ENCODE measurements around the gene KRTAP19-8. TPM values are rescaled to one million over a fixed set of nuclear protein-coding genes. Genes with fewer than 3 reads are reported as not detected.

KRTAP19-8 gene
- polyA plus RNA-seq, 4 donors: not detected

- no peaks in the 10 kb centered on the region for H3K4me1 ChIP-seq (ENCODE audit: control insufficient read depth in 3 of 3, insufficient read depth in 2 of 3, low read depth in 1 of 3, low read length in 2 of 3)
- peaks cover 0 to 1% of the 10 kb centered on the region in 2 donors for H3K9me3 ChIP-seq (ENCODE audit: control insufficient read depth in 2 of 2, insufficient read depth in 1 of 2, low read depth in 1 of 2, low read length in 1 of 2)
- DNase-seq: no peak
- no peaks in the 10 kb centered on the region for H3K27me3 ChIP-seq (ENCODE audit: control insufficient read depth in 3 of 3, insufficient read depth in 3 of 3, low read length in 3 of 3)
- no peaks in the 10 kb centered on the region for H3K36me3 ChIP-seq (ENCODE audit: control insufficient read depth in 3 of 3, insufficient read depth in 2 of 3, low read depth in 1 of 3, low read length in 3 of 3)
- H3K4me3 ChIP-seq (ENCODE audit: low read depth in 1 of 3, low read length in 3 of 3): no peak overlapping the region
- WGBS, 3 donors: 60 to 76% (median 68%) methylated on average over 3 of the region's 3 CpGs
- H3K27ac ChIP-seq (ENCODE audit: low read depth in 1 of 3, low read length in 2 of 3): no peak overlapping the region
- FAIRE-seq: no peak
These were observed 14.6 kb downstream of the KRTAP19-8 start for GRCh38 chr21:31023680-31024079.

DNA sequence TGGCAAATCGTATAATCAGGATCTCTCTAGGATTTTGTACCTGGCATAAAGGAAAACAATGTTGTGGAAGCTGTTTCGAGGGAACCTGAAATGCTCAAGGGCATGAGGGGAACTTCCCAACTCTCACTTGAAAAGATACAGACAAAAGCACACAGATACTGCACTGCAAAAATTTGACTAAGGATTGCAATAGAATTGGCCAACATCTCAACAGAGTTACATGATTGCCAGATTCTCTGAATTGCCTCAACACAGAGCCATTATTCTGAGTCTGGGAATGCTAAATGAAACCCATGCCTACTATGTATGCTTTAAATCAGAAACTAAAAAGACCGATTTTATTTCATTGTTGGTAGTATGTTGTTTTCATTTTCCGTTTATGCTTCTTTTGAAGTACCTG is 16.0 kb downstream of the KRTAP19-8 start:
- no peak for DNase-seq
- no peak for FAIRE-seq
- WGBS, 3 donors: 65 to 73% (median 71%) methylated on average over 4 of the region's 4 CpGs

GRCh38 chr21:31018232-31018631 is 20.0 kb downstream of the KRTAP19-8 start:
- WGBS, 3 donors: 70 to 87% (median 76%) methylated on average over 2 of the region's 2 CpGs
- Histone ChIP-seq H3K27me3 (ENCODE audit: control insufficient read depth in 3 of 3, insufficient read depth in 3 of 3, low read length in 3 of 3) (no peaks in the 10 kb centered on the region), H3K27ac (ENCODE audit: low read depth in 1 of 3, low read length in 2 of 3) (no peak overlapping the region), H3K9me3 (ENCODE audit: control insufficient read depth in 2 of 2, insufficient read depth in 1 of 2, low read depth in 1 of 2, low read length in 1 of 2) (peaks cover 0 to 1% of the 10 kb centered on the region in 2 donors), H3K4me1 (ENCODE audit: control insufficient read depth in 3 of 3, insufficient read depth in 2 of 3, low read depth in 1 of 3, low read length in 2 of 3) (no peaks in the 10 kb centered on the region), H3K4me3 (ENCODE audit: low read depth in 1 of 3, low read length in 3 of 3) (no peak overlapping the region), H3K36me3 (ENCODE audit: control insufficient read depth in 3 of 3, insufficient read depth in 2 of 3, low read depth in 1 of 3, low read length in 3 of 3) (no peaks in the 10 kb centered on the region)
- DNase-seq: no peak
- FAIRE-seq: no peak

More for the DNA sequence above, 16.0 kb downstream of the KRTAP19-8 start:
- no peak overlapping the region for H3K4me3 ChIP-seq (ENCODE audit: low read depth in 1 of 3, low read length in 3 of 3)
- no peak overlapping the region for H3K27ac ChIP-seq (ENCODE audit: low read depth in 1 of 3, low read length in 2 of 3)
- H3K27me3 ChIP-seq (ENCODE audit: control insufficient read depth in 3 of 3, insufficient read depth in 3 of 3, low read length in 3 of 3): no peaks in the 10 kb centered on the region
- H3K36me3 ChIP-seq (ENCODE audit: control insufficient read depth in 3 of 3, insufficient read depth in 2 of 3, low read depth in 1 of 3, low read length in 3 of 3): no peaks in the 10 kb centered on the region
- peaks cover 0 to 1% of the 10 kb centered on the region in 2 donors for H3K9me3 ChIP-seq (ENCODE audit: control insufficient read depth in 2 of 2, insufficient read depth in 1 of 2, low read depth in 1 of 2, low read length in 1 of 2)
- no peaks in the 10 kb centered on the region for H3K4me1 ChIP-seq (ENCODE audit: control insufficient read depth in 3 of 3, insufficient read depth in 2 of 3, low read depth in 1 of 3, low read length in 2 of 3)

- no peak for FAIRE-seq
- no peak for DNase-seq
- Histone ChIP-seq H3K27me3 (ENCODE audit: control insufficient read depth in 3 of 3, insufficient read depth in 3 of 3, low read length in 3 of 3) (no peaks in the 10 kb centered on the region), H3K4me1 (ENCODE audit: control insufficient read depth in 3 of 3, insufficient read depth in 2 of 3, low read depth in 1 of 3, low read length in 2 of 3) (no peaks in the 10 kb centered on the region), H3K4me3 (ENCODE audit: low read depth in 1 of 3, low read length in 3 of 3) (no peak overlapping the region), H3K9me3 (ENCODE audit: control insufficient read depth in 2 of 2, insufficient read depth in 1 of 2, low read depth in 1 of 2, low read length in 1 of 2) (no peaks in the 10 kb centered on the region), H3K27ac (ENCODE audit: low read depth in 1 of 3, low read length in 2 of 3) (no peak overlapping the region), H3K36me3 (ENCODE audit: control insufficient read depth in 3 of 3, insufficient read depth in 2 of 3, low read depth in 1 of 3, low read length in 3 of 3) (no peaks in the 10 kb centered on the region)
- 53 to 67% (median 58%) methylated on average over 2 of the region's 2 CpGs for WGBS, 3 donors
These were observed 23.4 kb downstream of the KRTAP19-8 start for GRCh38 chr21:31014891-31015290.

DNA sequence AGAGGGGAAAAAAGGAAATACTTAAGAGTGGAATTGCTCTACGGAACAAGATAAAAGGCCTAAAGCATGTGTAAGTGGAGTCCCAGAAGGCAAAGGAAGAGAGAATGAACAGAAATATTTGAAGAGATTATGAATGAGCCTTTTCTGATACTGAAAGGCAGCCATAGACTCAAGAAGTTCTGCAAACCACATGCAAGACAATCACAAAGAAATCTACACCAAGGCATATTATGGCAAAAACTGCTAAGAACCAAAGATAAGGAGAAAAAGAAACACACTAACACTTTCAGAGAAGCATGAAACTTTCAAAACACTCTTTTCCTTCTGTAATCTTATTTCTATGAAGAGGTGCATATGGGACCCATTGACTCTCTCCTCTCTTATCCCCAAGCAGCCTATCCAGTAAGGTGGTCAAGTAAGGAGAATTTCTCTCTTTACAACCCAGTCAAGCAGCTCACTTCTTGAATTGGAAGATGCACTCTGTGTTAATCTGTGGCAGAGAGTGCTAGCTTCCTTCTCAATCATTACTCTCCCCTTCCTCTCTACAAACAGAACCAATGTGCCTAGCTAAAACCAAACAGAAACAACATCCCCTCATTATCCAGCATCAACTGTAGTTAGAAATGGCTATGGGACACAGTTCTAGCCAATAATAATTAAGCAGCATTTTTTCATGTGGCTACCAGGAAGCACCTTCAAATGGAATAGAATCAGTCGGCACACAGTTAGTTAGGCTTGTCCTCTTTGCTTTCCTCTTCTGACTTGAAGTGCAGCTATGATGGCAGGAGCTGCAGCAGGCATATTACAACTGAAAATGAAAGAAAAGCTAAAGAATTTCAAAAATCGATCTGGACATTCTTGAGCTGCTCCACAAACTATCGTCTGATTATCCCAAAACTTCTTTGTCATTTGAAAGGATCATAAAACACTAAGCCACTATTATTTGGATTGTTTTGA is 25.9 kb downstream of the KRTAP19-8 start:
- H3K27ac ChIP-seq (ENCODE audit: low read depth in 1 of 3, low read length in 2 of 3): no peak overlapping the region
- H3K27me3 ChIP-seq (ENCODE audit: control insufficient read depth in 3 of 3, insufficient read depth in 3 of 3, low read length in 3 of 3): no peaks in the 10 kb centered on the region
- DNase-seq: no peak
- no peaks in the 10 kb centered on the region for H3K36me3 ChIP-seq (ENCODE audit: control insufficient read depth in 3 of 3, insufficient read depth in 2 of 3, low read depth in 1 of 3, low read length in 3 of 3)
- 59 to 67% (median 65%) methylated on average over 4 of the region's 4 CpGs for WGBS, 3 donors
- H3K4me3 ChIP-seq (ENCODE audit: low read depth in 1 of 3, low read length in 3 of 3): no peak overlapping the region
- no peak for FAIRE-seq
- H3K9me3 ChIP-seq (ENCODE audit: control insufficient read depth in 2 of 2, insufficient read depth in 1 of 2, low read depth in 1 of 2, low read length in 1 of 2): peaks cover 0 to 3% of the 10 kb centered on the region in 2 donors
- no peaks in the 10 kb centered on the region for H3K4me1 ChIP-seq (ENCODE audit: control insufficient read depth in 3 of 3, insufficient read depth in 2 of 3, low read depth in 1 of 3, low read length in 2 of 3)

GRCh38 chr21:31011412-31011811 is 26.9 kb downstream of the KRTAP19-8 start:
- H3K4me1 ChIP-seq (ENCODE audit: control insufficient read depth in 3 of 3, insufficient read depth in 2 of 3, low read depth in 1 of 3, low read length in 2 of 3): no peaks in the 10 kb centered on the region
- WGBS, 3 donors: 39 to 58% (median 45%) methylated on average over 1 of the region's 1 CpG

GRCh38 chr21:31008355-31008754 is 29.9 kb downstream of the KRTAP19-8 start:
- no peak overlapping the region for H3K27ac ChIP-seq (ENCODE audit: low read depth in 1 of 3, low read length in 2 of 3)
- no peaks in the 10 kb centered on the region for H3K27me3 ChIP-seq (ENCODE audit: control insufficient read depth in 3 of 3, insufficient read depth in 3 of 3, low read length in 3 of 3)
- FAIRE-seq (no peak), DNase-seq (no peak)
- H3K4me3 ChIP-seq (ENCODE audit: low read depth in 1 of 3, low read length in 3 of 3): no peak overlapping the region
- peaks cover 0 to 3% of the 10 kb centered on the region in 2 donors for H3K9me3 ChIP-seq (ENCODE audit: control insufficient read depth in 2 of 2, insufficient read depth in 1 of 2, low read depth in 1 of 2, low read length in 1 of 2)
- 79 to 89% (median 89%) methylated on average over 1 of the region's 1 CpG for WGBS, 3 donors
- no peaks in the 10 kb centered on the region for H3K4me1 ChIP-seq (ENCODE audit: control insufficient read depth in 3 of 3, insufficient read depth in 2 of 3, low read depth in 1 of 3, low read length in 2 of 3)
- no peaks in the 10 kb centered on the region for H3K36me3 ChIP-seq (ENCODE audit: control insufficient read depth in 3 of 3, insufficient read depth in 2 of 3, low read depth in 1 of 3, low read length in 3 of 3)

More at GRCh38 chr21:31011412-31011811, 26.9 kb downstream of the KRTAP19-8 start:
- no peak for FAIRE-seq
- Histone ChIP-seq H3K27ac (ENCODE audit: low read depth in 1 of 3, low read length in 2 of 3) (no peak overlapping the region), H3K4me3 (ENCODE audit: low read depth in 1 of 3, low read length in 3 of 3) (no peak overlapping the region), H3K36me3 (ENCODE audit: control insufficient read depth in 3 of 3, insufficient read depth in 2 of 3, low read depth in 1 of 3, low read length in 3 of 3) (no peaks in the 10 kb centered on the region), H3K9me3 (ENCODE audit: control insufficient read depth in 2 of 2, insufficient read depth in 1 of 2, low read depth in 1 of 2, low read length in 1 of 2) (peaks cover 0 to 3% of the 10 kb centered on the region in 2 donors), H3K27me3 (ENCODE audit: control insufficient read depth in 3 of 3, insufficient read depth in 3 of 3, low read length in 3 of 3) (no peaks in the 10 kb centered on the region)
- no peak for DNase-seq

DNA sequence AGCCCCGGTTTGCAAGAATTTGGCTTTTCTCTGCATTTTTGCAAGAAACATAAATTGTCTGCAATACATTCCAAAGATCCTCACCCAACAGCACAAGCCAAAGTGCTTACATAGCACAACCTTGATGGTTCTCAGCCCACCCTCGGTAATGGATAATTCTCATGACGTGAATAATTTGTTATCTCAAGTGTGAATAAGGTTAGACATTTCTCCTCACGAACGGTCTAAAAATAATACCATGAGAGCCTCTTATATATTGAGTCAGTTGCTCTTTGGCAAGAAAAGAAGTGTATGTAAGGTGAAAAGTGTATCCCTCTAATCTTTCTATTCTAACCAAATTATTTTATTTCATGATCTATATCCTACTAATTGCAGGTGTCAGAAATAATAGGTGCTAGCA is 33.3 kb downstream of the KRTAP19-8 start:
- Histone ChIP-seq H3K27ac (ENCODE audit: low read depth in 1 of 3, low read length in 2 of 3) (no peak overlapping the region), H3K9me3 (ENCODE audit: control insufficient read depth in 2 of 2, insufficient read depth in 1 of 2, low read depth in 1 of 2, low read length in 1 of 2) (peaks cover 0 to 3% of the 10 kb centered on the region in 2 donors), H3K27me3 (ENCODE audit: control insufficient read depth in 3 of 3, insufficient read depth in 3 of 3, low read length in 3 of 3) (no peaks in the 10 kb centered on the region), H3K36me3 (ENCODE audit: control insufficient read depth in 3 of 3, insufficient read depth in 2 of 3, low read depth in 1 of 3, low read length in 3 of 3) (no peaks in the 10 kb centered on the region), H3K4me3 (ENCODE audit: low read depth in 1 of 3, low read length in 3 of 3) (no peak overlapping the region), H3K4me1 (ENCODE audit: control insufficient read depth in 3 of 3, insufficient read depth in 2 of 3, low read depth in 1 of 3, low read length in 2 of 3) (no peaks in the 10 kb centered on the region)
- FAIRE-seq (no peak), DNase-seq (no peak)
- 65 to 87% (median 83%) methylated on average over 5 of the region's 5 CpGs for WGBS, 3 donors
